Fibroblast of the aortic adventitia (primary cell): ENCODE results near the gene TLE4. TPM values are rescaled to one million over a fixed set of nuclear protein-coding genes. Genes with fewer than 3 reads are reported as not detected.

Source experiments
- DNase-seq: peaks from one replicate; pipeline ENCODE4 v3.0.0-alpha.2; 2010; ENCODE audit warnings: low read depth
- H3K4me3 ChIP-seq: 2 replicates; pipeline ENCODE4 v1.5.1; 2011; ENCODE audit warnings: low read depth, mild to moderate bottlenecking, control low read depth, low read length, moderate library complexity
- total RNA-seq: library from RNA; depleted of rRNA; stranded (reverse); fragments of >200 nt; gene quantifications from 2 replicates; pipeline ENCODE4 v1.2.3, GENCODE V29; 2012; ENCODE audit warnings: low replicate concordance
- TF ChIP-seq, protein P1 (sequence below): IDR thresholded peaks from 2 replicates; pipeline ENCODE4 v1.5.1; 2011; ENCODE audit warnings: mild to moderate bottlenecking, low read length, control low read depth, inconsistent platforms; ENCODE audit not compliant: insufficient read depth

TLE4 gene
- total RNA-seq, 1 donor = 14.7 TPM

GRCh38 chr9:79692857-79693571 is 121.2 kb downstream of the TLE4 start:
- no peak overlapping the region for H3K4me3 ChIP-seq
- DNase-seq = no peak
- TF ChIP-seq, protein P1, sequence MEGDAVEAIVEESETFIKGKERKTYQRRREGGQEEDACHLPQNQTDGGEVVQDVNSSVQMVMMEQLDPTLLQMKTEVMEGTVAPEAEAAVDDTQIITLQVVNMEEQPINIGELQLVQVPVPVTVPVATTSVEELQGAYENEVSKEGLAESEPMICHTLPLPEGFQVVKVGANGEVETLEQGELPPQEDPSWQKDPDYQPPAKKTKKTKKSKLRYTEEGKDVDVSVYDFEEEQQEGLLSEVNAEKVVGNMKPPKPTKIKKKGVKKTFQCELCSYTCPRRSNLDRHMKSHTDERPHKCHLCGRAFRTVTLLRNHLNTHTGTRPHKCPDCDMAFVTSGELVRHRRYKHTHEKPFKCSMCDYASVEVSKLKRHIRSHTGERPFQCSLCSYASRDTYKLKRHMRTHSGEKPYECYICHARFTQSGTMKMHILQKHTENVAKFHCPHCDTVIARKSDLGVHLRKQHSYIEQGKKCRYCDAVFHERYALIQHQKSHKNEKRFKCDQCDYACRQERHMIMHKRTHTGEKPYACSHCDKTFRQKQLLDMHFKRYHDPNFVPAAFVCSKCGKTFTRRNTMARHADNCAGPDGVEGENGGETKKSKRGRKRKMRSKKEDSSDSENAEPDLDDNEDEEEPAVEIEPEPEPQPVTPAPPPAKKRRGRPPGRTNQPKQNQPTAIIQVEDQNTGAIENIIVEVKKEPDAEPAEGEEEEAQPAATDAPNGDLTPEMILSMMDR = no peak

- DNase-seq = no peak
- TF ChIP-seq, protein P1 = no peak
- no peak overlapping the region for H3K4me3 ChIP-seq
Measured at GRCh38 chr9:79693750-79694149, 122.0 kb downstream of the TLE4 start.

DNA sequence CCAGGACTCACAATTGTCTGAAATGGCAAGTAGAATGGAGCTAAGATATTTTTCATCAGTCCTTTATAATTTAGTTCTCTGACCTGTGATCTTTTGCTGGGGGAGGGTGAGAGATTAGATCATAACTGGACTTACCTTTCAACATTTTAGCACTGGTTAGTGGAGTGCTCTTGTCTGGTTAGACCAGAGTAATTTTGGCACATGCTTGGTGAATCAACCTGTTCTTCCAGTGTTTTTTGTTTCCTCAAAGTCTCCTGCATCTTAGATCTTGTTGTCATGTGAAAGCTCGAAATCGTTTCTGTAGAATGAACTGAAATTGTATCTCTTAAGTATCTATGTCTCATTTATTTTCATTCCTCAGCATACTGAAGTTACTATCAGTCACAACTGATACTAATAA is 122.4 kb downstream of the TLE4 start:
- H3K4me3 ChIP-seq = no peak overlapping the region
- no peak for DNase-seq
- TF ChIP-seq, protein P1 = no peak

GRCh38 chr9:79694676-79695400 is 123.1 kb downstream of the TLE4 start:
- H3K4me3 ChIP-seq = no peak overlapping the region
- peak; percentile 23 for DNase-seq
- TF ChIP-seq, protein P1 = no peak

- H3K4me3 ChIP-seq = no peak overlapping the region
- DNase-seq = no peak
- TF ChIP-seq, protein P1 = no peak
Measured at GRCh38 chr9:79695531-79696175, 123.9 kb downstream of the TLE4 start.

- DNase-seq = no peak
- TF ChIP-seq, protein P1 = no peak
- H3K4me3 ChIP-seq = no peak overlapping the region
Measured at GRCh38 chr9:79698967-79699366, 127.2 kb downstream of the TLE4 start.
